Tibial nerve (tissue), 3 donors: ENCODE measurements around the gene NKX3-2.

ENCODE experiments used
- CTCF ChIP-seq, 5 experiments: fragments of 200-600 bp in 3 of 5; fragments of 450-650 bp in 2 of 5; sonication (generic) in 3 of 5; IDR thresholded peaks; one replicate each; pipeline ENCODE4 v1.5.1; 2016 to 2019; ENCODE audit warnings: antibody characterized with exemption in 5 of 5, mild to moderate bottlenecking in 3 of 5, moderate library complexity in 2 of 5
- POLR2A ChIP-seq, 2 donors: fragments of 450-650 bp; IDR thresholded peaks; one replicate each; pipeline ENCODE4 v1.6.1; 2017; ENCODE audit warnings: antibody characterized with exemption in 2 of 2, mild to moderate bottlenecking in 2 of 2, moderate library complexity in 2 of 2

- no peak for TF ChIP-seq CTCF (IDR thresholded peaks at IDR 0.05)
- no peak for TF ChIP-seq POLR2A (IDR thresholded peaks at IDR 0.05)
These were observed 35.7 kb upstream of the NKX3-2 start for GRCh38 chr4:13580036-13580435.
